Hepatocyte (in vitro differentiated cells): Measurements from ENCODE around the gene SNCA. TPM values are rescaled to one million over a fixed set of nuclear protein-coding genes. Genes with fewer than 3 reads are reported as not detected.

ENCODE experiments used
- DNase-seq: peaks from one replicate; pipeline ENCODE4 v3.0.0-alpha.2; 2016; ENCODE audit warnings: low spot score
- H2AFZ ChIP-seq: fragments of 200-600 bp; sonication (generic); 2 replicates; pipeline ENCODE4 v1.6.0; 2016; ENCODE audit warnings: antibody characterized with exemption, mild to moderate bottlenecking
- H3K27ac ChIP-seq: fragments of 200-600 bp; sonication (generic); 2 replicates; pipeline ENCODE4 v1.5.1; 2016; ENCODE audit warnings: mild to moderate bottlenecking
- H3K27me3 ChIP-seq: fragments of 200-600 bp; sonication (generic); 2 replicates; pipeline ENCODE4 v1.6.1; 2016
- H3K36me3 ChIP-seq: fragments of 200-600 bp; sonication (generic); replicated peaks from 2 replicates; pipeline ENCODE4 v1.5.1; 2016; ENCODE audit warnings: low read depth; ENCODE audit not compliant: insufficient read depth
- H3K4me1 ChIP-seq: fragments of 200-600 bp; sonication (generic); 2 replicates; pipeline ENCODE4 v1.5.1; 2016; ENCODE audit warnings: mild to moderate bottlenecking, moderate library complexity; ENCODE audit not compliant: insufficient read depth
- H3K4me2 ChIP-seq: fragments of 200-600 bp; sonication (generic); 2 replicates; pipeline ENCODE4 v1.6.0; 2016
- H3K4me3 ChIP-seq: fragments of 200-600 bp; sonication (generic); 2 replicates; pipeline ENCODE4 v1.5.1; 2016; ENCODE audit warnings: mild to moderate bottlenecking
- H3K79me2 ChIP-seq: fragments of 200-600 bp; sonication (generic); 2 replicates; pipeline ENCODE4 v1.6.0; 2017; ENCODE audit warnings: mild to moderate bottlenecking
- H3K9me2 ChIP-seq: fragments of 200-600 bp; sonication (generic); replicated peaks from 2 replicates; pipeline ENCODE4 v1.6.0; 2017; ENCODE audit warnings: mild to moderate bottlenecking; ENCODE audit not compliant: insufficient read depth
- H3K9me3 ChIP-seq: fragments of 200-600 bp; sonication (generic); 2 replicates; pipeline ENCODE4 v1.5.1; 2016; ENCODE audit warnings: low read depth, mild to moderate bottlenecking
- H4K20me1 ChIP-seq: fragments of 200-600 bp; sonication (generic); 2 replicates; pipeline ENCODE4 v1.6.0; 2016; ENCODE audit warnings: mild to moderate bottlenecking; ENCODE audit not compliant: insufficient read depth, poor library complexity, severe bottlenecking
- CTCF ChIP-seq: fragments of 200-600 bp; sonication (generic); IDR thresholded peaks from 2 replicates; pipeline ENCODE4 v1.5.1; 2016; ENCODE audit warnings: antibody characterized with exemption, mild to moderate bottlenecking; ENCODE audit not compliant: poor library complexity
- EZH2 ChIP-seq: fragments of 200-600 bp; sonication (generic); IDR thresholded peaks from 2 replicates; pipeline ENCODE4 v1.6.1; 2016; ENCODE audit warnings: antibody characterized with exemption, mild to moderate bottlenecking, borderline replicate concordance
- EZH2phosphoT487 ChIP-seq: fragments of 200-600 bp; sonication (generic); IDR thresholded peaks from one replicate; pipeline ENCODE4 v1.6.1; 2018; ENCODE audit warnings: antibody characterized with exemption, mild to moderate bottlenecking, low read depth, moderate library complexity; ENCODE audit not compliant: unreplicated experiment, severe bottlenecking
- WGBS: methylation state at CpG from one replicate; pipeline ENCODE4 v1.1.6; 2016; ENCODE audit warnings: low lambda C conversion rate; ENCODE audit errors: missing lambda C conversion rate; 5-methylcytosine and 5-hydroxymethylcytosine counted together
- polyA plus RNA-seq: library from polyadenylated mRNA; unstranded; fragments of >200 nt; fragmentation: Nextera tagmentation; extraction: Ambion mirVana; gene quantifications from 2 replicates; pipeline ENCODE4 v1.2.1, GENCODE V29; 2016
- total RNA-seq: library from RNA; depleted of rRNA; stranded (reverse); fragments of >200 nt; gene quantifications from 2 replicates; pipeline ENCODE4 v1.2.3, GENCODE V29; 2014

SNCA gene
- total and polyA plus RNA-seq, 2 experiments from 2014 or later: 8.9 to 14.0 TPM

DNA sequence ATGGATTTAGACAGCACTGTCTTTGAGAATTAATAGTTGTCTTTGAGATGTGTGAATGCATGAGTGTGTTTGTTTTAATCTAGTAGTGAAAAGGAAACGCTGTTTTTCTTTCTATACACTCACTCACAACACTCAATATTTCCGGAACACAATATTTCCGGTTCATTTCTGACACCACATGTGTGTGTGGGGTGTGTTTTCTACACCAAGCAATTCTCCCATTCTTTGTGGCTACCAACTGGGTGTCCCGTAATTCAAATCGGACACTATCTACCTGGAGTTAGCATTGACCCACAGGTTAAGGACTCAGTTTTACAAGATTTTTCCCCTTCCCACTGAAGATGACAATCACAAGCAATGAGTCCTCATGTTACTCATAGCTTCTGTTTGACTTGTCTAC lies 113.9 kb downstream of the SNCA start:
- no peaks in the 10 kb centered on the region for H3K9me2 ChIP-seq
- H4K20me1 ChIP-seq: no peaks in the 10 kb centered on the region
- no peak for TF ChIP-seq EZH2
- TF ChIP-seq EZH2phosphoT487: no peak
- no peak for TF ChIP-seq CTCF
- no peaks in the 10 kb centered on the region for H3K36me3 ChIP-seq
- H3K4me1 ChIP-seq: no peaks in the 10 kb centered on the region
- no peak overlapping the region for H2AFZ ChIP-seq
- H3K79me2 ChIP-seq: no peaks in the 10 kb centered on the region
- no peak overlapping the region for H3K4me2 ChIP-seq
- H3K27me3 ChIP-seq: no peaks in the 10 kb centered on the region
- H3K4me3 ChIP-seq: no peak overlapping the region
- DNase-seq: no peak
- WGBS: 90% methylated on average over 5 of the region's 5 CpGs
- no peaks in the 10 kb centered on the region for H3K9me3 ChIP-seq
- no peak overlapping the region for H3K27ac ChIP-seq

GRCh38 chr4:89722517-89722916 lies 114.4 kb downstream of the SNCA start:
- Histone ChIP-seq H3K4me2 (no peak overlapping the region), H3K79me2 (no peaks in the 10 kb centered on the region), H3K9me2 (no peaks in the 10 kb centered on the region), H3K4me3 (no peak overlapping the region), H3K36me3 (no peaks in the 10 kb centered on the region), H3K9me3 (no peaks in the 10 kb centered on the region), H3K4me1 (no peaks in the 10 kb centered on the region), H3K27ac (no peak overlapping the region), H4K20me1 (no peaks in the 10 kb centered on the region), H2AFZ (no peak overlapping the region), H3K27me3 (no peaks in the 10 kb centered on the region)
- TF ChIP-seq EZH2phosphoT487: no peak
- no peak for TF ChIP-seq EZH2
- TF ChIP-seq CTCF: no peak
- WGBS: 85% methylated on average over 2 of the region's 2 CpGs
- DNase-seq: no peak

DNA sequence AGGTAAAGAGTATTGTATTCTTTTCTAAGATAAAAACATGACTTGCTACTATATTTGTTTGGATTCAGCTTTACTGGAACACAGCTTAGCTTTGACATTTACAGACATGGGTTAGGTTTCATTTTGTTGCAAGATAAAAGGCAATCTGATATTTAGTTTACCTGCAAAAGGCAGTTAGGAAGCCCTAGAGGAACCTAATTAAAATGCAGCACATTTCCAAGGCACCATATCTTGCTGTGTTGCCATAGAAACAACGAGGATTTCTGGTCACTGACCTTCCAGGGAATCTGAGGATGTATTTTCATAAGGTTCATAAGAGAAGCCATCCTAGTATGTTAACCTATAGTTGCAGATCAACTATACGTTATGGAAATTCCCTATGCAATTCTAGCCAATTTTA lies 116.0 kb downstream of the SNCA start:
- TF ChIP-seq EZH2phosphoT487 (no peak), EZH2 (no peak), CTCF (no peak)
- Histone ChIP-seq H3K79me2 (no peaks in the 10 kb centered on the region), H3K27ac (no peak overlapping the region), H3K9me3 (no peaks in the 10 kb centered on the region), H3K4me3 (no peak overlapping the region), H2AFZ (no peak overlapping the region), H3K9me2 (no peaks in the 10 kb centered on the region), H3K36me3 (no peaks in the 10 kb centered on the region), H3K4me2 (no peak overlapping the region), H3K27me3 (no peaks in the 10 kb centered on the region), H3K4me1 (no peaks in the 10 kb centered on the region), H4K20me1 (no peaks in the 10 kb centered on the region)
- 60% methylated on average over 2 of the region's 2 CpGs for WGBS
- no peak for DNase-seq
